ENCODE results near the gene ANKRD52. TPM values are rescaled to one million over a fixed set of nuclear protein-coding genes. Genes with fewer than 3 reads are reported as not detected.
"Not testable (repeated sequence)": the region's sequence is repeated elsewhere in the genome, so short reads cannot be mapped to it uniquely, and the experiment has no call there.

The ANKRD52 gene
- total RNA-seq, 1 donor from 2014 or later: 56.1 TPM

GRCh38 chr12:56282030-56282429 lies 23.8 kb upstream of the ANKRD52 start:
- no peaks in the 10 kb centered on the region for H3K4me1 Mint-ChIP-seq (ENCODE audit: unreplicated experiment)
- no peak overlapping the region for H3K4me3 Mint-ChIP-seq
- no peaks in the 10 kb centered on the region for H3K27me3 Mint-ChIP-seq
- DNase-seq (ENCODE audit: extremely low spot score, unreplicated experiment): no peak
- H3K27ac Mint-ChIP-seq: no peak overlapping the region
- H3K36me3 Mint-ChIP-seq: peaks cover 26% of the 10 kb centered on the region
- TF ChIP-seq CTCF (conservative IDR thresholded peaks at IDR 0.05): no peak
- H3K9me3 Mint-ChIP-seq: no peaks in the 10 kb centered on the region

- no peak for TF ChIP-seq CTCF (conservative IDR thresholded peaks at IDR 0.05)
- Mint-ChIP-seq H3K4me3 (no peak overlapping the region), H3K36me3 (peaks cover 29% of the 10 kb centered on the region), H3K9me3 (no peaks in the 10 kb centered on the region), H3K27me3 (no peaks in the 10 kb centered on the region), H3K4me1 (ENCODE audit: unreplicated experiment) (no peaks in the 10 kb centered on the region), H3K27ac (no peak overlapping the region)
- no peak for DNase-seq (ENCODE audit: extremely low spot score, unreplicated experiment)
These were observed 22.7 kb upstream of the ANKRD52 start for GRCh38 chr12:56280849-56281248.

- Mint-ChIP-seq H3K4me3 (no peak overlapping the region), H3K9me3 (no peaks in the 10 kb centered on the region), H3K4me1 (ENCODE audit: unreplicated experiment) (no peaks in the 10 kb centered on the region), H3K36me3 (peaks cover 32% of the 10 kb centered on the region), H3K27me3 (no peaks in the 10 kb centered on the region), H3K27ac (no peak overlapping the region)
- DNase-seq (ENCODE audit: extremely low spot score, unreplicated experiment): no peak
- TF ChIP-seq CTCF (conservative IDR thresholded peaks at IDR 0.05): no peak
These were observed 20.7 kb upstream of the ANKRD52 start for GRCh38 chr12:56278905-56279304.

GRCh38 chr12:56274299-56274698 lies 16.1 kb upstream of the ANKRD52 start:
- no peak for DNase-seq (ENCODE audit: extremely low spot score, unreplicated experiment)
- peak overlapping the region; percentile 12 for H3K27ac Mint-ChIP-seq
- H3K4me3 Mint-ChIP-seq: no peak overlapping the region
- no peak for TF ChIP-seq CTCF (conservative IDR thresholded peaks at IDR 0.05)
- H3K36me3 Mint-ChIP-seq: peaks cover 31% of the 10 kb centered on the region
- H3K9me3 Mint-ChIP-seq: no peaks in the 10 kb centered on the region
- no peaks in the 10 kb centered on the region for H3K4me1 Mint-ChIP-seq (ENCODE audit: unreplicated experiment)
- H3K27me3 Mint-ChIP-seq: no peaks in the 10 kb centered on the region

GRCh38 chr12:56272468-56272867 lies 14.3 kb upstream of the ANKRD52 start:
- not testable (repeated sequence) for H3K4me3 Mint-ChIP-seq; DNase-seq (ENCODE audit: extremely low spot score, unreplicated experiment); H3K27me3 Mint-ChIP-seq; H3K4me1 Mint-ChIP-seq (ENCODE audit: unreplicated experiment); H3K27ac Mint-ChIP-seq; H3K9me3 Mint-ChIP-seq
- H3K36me3 Mint-ChIP-seq: peaks cover 28% of the 10 kb centered on the region

- H3K9me3 Mint-ChIP-seq: no peaks in the 10 kb centered on the region
These were observed 12.8 kb upstream of the ANKRD52 start for GRCh38 chr12:56271031-56271430.

More at GRCh38 chr12:56271031-56271430, 12.8 kb upstream of the ANKRD52 start:
- Mint-ChIP-seq H3K36me3 (peaks cover 25% of the 10 kb centered on the region), H3K4me1 (ENCODE audit: unreplicated experiment) (peaks cover 7% of the 10 kb centered on the region), H3K4me3 (no peak overlapping the region), H3K27ac (peak overlapping the region; percentile 46), H3K27me3 (no peaks in the 10 kb centered on the region)
- peak; percentile 58 for TF ChIP-seq CTCF (conservative IDR thresholded peaks at IDR 0.05)
- no peak for DNase-seq (ENCODE audit: extremely low spot score, unreplicated experiment)
